IPS-NIHi7 (cell line): ENCODE data around the gene KCNA10.
"Not testable (repeated sequence)": the region's sequence is repeated elsewhere in the genome, so short reads cannot be mapped to it uniquely, and the experiment has no call there.

ENCODE experiments used
- DNase-seq: peaks from one replicate; pipeline ENCODE4 v3.0.0; 2012; ENCODE audit warnings: mixed read lengths; ENCODE audit errors: extremely low spot score

KCNA10 gene

DNA sequence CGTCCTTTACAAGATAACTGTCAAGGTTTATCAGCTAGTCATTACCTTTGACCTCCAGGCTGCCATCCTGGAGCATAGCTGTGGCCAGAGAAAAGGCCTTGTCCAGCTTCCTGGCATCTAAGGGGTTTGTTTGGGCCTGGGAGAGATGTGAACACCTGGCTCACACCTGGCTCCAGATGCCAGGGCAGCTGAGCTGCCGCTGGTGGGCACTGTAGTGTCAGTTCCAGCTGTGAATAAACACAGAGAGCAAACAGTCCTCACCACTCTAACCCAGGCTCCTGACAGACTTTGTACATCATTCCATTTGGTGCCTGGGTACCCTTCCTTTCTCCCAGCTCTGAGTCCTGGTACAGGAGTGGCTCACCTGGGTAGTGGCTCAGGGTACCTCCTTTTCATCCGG, 14.3 kb upstream of the KCNA10 start:
- no peak for DNase-seq

DNA sequence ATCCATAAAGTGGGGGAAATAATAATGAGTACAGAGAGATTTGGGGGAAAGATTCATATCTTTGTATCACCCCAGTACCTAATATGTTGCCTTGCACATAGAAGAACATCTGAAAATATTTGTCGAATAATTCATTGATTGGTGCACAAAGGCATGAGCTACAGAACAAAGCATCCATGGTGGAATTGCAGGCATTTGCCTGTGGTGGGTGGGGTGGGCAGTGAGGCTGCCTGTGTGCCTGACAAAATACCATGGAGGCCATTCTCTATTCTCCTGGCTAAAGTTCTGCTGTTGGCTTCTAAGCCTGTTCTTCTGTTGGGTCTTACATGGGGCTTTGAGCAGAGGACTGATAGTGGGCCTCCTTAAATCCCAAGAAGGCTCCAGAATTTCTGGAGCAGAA, 10.0 kb upstream of the KCNA10 start:
- DNase-seq, result no peak

DNA sequence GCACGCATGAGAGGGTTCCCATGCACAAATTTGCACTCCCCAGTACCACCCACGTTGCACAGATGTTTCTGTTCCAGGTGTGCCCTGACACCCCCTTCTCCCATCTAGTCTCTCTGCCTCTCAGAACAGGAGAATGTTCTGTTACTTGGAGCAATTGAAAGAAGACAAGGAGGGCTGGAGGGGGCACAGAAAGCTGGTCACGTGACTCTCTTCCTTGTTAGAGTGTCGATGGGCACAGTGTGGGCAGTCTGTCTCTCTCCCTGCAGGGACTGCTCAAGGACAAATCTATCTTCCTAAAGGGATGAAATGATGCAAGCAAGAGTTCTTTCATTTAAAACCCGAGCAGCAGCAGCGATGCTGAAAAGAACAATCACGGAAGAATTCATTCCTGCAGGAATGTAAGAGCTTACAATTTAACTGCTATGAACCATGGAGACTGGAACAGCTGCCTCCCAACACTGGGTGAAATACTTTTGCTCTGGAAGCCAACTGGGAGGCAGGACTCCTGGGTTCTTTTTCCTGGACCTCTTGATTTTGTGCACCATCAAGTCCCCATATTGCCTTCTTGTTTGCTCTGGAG, 7.3 kb upstream of the KCNA10 start:
- no peak for DNase-seq

DNA sequence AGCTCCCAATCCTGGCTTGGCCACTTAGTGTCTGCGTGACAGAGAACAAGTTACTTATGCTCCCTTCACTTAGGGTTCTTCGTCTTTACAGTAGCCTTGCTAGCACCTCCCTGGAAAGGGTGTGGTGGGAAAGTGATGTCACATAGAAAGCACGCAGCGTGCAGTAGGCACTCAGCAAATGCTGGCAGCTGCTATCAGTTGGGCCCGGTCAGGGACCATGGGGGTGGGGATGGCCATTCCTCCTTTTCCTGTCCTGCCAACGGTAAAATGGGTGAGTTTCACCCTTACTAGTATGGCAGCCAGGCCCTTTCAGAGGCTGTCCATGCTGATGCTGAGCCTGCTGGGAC, 6.2 kb upstream of the KCNA10 start:
- DNase-seq, result no peak

DNA sequence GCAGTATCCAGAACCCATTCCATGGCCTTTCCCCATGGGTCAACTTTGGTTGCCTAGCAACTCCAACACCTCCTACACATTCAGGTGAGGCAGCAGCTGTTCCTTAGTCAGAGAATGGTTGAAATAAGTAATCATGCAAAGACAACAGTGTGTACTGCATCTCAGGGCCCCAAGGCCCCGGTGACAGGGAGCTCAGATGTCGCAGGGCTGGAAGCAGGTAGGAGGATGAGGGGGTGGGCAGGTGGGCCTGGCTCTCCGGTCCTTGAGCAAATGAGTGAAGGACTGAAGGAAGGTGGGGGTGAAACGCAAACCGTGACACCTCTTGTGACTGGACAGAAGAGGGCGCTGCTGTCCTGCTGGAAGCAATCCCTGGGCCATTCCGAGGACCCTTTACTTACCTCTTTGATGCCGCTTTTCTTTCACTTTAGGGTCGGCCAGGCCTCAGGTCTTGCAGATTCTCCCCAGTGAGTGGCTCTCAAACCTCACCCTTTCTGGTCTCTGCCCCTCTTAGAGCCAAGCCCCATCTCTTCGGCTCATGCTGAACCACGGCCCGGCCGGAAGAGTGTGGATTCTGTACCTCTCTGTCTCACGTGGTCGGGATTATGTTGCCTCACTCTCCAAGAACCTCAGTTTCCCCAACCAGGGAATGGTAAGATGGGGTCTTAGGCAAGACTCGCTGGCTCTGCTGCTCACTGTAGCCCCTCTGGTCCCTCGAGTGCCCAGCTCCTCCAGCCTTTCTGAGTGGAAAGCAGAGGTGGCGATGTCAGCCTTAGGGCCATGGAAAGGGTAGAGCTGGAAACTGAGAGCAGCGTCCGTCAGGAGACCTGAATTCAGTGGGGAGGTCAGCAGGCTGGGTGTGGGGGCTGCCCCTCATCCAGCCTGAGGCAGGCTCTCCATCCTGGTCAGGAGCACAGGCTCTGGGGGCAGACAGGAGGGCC, 5.6 kb upstream of the KCNA10 start:
- peak; percentile 90 for DNase-seq

DNA sequence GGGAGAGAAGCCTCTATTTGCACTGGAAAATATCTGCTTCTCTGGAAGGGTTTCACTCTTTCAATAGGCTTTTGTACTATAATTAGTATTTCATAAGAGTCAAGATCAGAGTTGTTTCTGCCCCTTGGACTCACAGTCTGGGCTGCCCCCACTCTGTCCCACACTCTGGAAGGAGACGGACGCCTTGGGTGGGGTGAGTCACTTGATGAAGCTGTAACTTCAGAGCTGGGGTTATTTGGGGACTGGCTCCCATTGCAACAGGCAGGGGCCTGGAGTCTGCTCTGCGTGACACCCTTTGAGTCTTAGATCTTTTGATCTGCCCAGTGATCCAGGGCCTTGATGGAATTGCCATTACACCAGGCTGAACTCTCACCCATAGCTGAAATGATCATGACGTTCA, 4.0 kb upstream of the KCNA10 start:
- DNase-seq, result no peak

DNA sequence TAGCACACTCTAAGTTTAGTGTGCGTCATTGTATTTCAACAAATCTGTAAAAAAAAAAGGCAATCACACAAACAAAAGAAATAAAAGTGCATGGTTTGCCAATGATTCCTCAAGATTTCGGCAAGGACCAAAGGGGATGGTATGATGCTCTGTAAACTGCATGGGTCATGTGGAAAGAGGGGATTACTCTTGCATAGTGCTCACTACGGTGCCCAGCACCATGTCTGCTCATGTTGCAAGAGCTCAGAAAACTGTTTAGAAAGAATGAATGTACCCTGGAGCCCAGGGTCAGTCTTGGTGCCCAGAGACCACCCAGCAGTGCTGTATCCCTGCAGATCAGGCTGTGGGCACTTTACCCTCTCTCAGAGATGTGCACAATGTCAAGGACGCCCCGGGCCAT, 3.6 kb upstream of the KCNA10 start:
- no peak for DNase-seq

DNA sequence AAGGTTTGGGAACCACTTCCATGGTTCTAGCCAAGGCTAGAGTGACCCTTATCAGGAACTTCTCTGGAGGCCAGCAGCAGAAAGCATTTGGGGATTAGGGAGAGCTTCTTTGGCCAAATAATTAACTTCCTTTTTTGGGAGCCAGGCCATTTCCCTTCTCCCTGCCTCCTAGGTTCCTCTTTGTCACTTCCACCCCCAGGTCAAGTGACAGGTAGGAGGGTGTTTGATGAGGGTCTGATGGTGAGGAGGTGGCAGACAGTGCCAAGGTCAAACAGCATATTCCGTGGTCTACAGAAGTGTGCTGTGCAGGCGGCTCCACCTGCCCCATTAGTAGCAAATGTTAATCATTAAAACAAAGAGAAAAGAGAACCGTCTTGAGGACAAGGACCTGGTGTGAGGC, 1.9 kb upstream of the KCNA10 start:
- DNase-seq, result no peak

DNA sequence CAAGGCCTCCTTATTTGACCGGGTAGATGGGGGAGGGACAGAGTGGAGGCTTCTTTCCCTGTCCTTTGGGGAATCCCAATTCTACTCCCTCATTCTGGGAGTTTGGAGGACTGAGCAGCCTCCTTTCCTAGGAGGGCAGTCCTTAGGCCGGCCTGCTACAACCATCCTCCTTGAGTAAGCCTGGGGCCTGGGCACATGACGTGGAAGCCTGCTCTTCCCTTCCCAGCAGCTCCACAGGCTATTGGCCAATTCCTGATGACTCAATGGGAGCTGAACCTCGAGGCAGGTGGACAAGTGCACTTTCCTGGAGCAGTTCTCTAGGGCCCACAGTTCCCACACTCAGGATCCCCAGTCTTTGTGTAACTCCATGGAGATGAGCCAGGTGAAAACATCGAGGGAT, 3.1 kb downstream of the KCNA10 start:
- no peak for DNase-seq

DNA sequence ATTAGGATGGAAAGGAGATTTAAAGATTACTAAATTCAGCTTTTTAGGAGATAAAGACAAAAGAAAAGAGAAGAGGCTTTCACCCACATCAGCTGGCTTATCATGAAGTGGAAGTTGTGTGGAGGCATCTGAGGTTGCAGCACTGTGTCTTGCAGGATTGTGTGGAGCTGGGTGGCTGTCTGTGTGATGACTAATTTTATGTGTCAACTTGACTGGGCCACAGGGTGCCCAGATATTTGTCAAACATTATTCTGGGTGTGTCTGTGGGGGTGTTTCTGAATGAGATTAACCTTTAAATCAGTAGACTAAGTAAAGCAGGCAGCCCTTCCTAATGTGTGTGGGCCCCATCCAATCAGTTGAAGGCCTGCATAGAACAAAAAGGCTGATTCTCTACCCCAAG, 3.9 kb downstream of the KCNA10 start:
- no peak for DNase-seq

DNA sequence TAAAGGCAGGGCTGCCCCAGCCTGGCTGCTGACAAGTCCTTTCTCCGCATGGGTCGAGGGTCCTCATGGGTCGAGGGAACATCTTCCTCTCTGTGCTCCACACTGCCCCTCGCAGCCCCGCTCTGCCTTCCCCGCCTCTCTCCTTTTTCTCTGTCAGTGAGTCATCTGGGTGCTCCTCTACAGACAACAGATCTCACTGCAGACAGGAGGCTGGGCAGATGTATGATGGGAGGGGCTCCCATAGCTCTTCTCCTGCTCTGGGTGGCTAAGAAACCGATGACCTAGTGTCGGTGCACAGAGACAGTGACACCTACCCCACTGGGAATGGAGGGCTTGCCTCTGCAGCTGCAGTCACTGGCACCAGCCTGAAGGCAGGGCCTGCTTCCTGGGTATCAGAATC, 5.5 kb downstream of the KCNA10 start:
- DNase-seq, result peak; percentile 75

DNA sequence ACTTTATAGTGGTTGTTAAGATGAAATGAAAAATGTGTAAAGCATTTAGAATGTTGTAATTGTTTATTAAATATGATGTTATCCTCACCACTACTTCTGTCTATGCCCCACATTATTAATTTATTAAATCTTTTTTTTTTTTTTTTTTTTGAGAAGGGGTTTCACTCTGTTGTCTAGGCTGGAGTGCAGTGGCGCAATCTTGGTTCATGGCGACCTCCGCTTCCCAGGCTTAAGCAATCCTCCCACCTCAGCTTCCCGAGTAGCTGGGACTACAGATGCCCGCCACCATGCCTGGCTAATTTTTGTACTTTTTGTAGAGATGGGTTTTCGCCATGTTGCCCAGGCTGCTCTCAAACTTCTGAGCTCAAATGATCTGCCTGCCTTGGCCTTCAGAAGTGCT, 7.5 kb downstream of the KCNA10 start:
- no peak for DNase-seq

DNA sequence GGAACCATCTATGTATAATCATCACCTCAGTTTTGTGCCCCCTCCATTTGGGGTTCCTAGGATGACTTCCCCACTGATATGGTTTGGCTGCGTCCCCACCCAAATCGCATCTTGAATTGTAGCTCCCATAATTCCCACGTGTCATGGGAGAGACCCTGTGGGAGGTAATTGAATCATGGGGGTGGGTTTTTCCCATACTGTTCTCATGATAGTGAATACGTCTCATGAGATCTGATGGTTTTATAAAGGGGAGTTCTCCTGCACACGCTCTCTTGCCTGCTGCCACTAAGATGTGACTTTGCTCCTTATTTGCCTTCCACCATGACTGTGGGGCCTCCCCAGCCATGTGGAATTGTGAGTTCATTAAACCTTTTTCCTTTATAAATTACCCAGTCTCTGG, 8.1 kb downstream of the KCNA10 start:
- DNase-seq, result not testable (repeated sequence)

DNA sequence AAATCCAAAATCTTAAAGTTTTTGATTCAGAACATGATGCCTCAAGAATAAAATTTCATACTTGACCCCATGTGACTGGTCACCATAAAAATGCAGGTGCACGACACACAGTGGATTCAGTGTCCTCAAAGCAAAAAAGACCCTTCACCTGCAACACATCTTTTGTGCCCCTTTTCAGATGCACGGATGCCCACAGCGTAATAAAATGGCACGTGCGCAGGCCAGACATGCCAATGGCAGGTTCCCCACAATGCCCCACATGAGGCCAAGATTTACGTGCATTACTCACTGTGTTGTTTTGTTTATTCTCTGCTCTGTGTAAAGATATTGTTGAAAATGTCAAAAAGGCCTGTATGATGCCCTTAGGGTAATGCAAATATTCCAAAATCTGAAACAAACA, 9.3 kb downstream of the KCNA10 start:
- DNase-seq, result no peak

DNA sequence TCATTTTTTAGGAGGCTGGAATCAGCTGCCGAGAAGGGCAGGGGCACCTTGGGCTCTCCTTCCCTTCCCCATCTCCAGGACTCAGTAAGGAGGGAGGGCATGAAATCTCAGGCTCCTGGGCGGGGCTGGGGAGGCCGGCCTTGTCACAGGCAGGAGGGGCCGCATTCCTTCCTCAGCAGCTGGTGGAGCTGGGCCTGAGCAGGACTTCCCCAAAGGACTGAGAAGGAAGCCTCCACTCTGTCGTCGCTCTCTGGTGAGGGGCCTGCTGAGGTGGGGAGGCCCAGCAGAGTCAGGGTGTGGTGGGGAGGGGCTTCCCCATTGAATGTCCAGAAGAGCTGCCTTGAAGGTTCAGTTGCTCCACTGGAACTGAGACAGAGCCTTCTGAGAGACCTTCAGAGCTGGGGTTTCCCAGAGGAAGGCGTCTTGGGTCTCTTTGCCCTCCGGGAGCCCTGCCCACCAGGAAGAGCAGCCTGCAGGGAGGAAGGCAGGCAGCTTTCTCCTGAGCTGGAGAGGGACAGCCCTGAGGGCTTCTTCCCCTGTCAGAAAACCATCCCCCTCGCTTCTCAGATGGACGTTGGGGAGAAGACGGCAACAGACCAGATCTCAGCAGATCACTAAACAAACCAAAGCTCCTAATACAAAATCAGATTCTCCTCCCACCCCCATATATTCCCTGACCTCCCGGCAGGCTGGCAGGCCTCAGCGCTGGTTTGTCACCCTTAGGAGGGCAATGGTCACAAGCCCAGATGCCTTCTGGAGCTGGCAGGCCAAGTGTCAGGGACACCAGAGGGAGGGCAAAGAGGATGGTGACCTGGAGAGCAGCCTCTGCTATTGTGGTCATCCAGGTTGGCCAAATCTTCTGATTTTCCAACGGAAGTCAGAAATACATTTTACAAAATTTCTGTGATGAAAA, 10.7 kb downstream of the KCNA10 start:
- DNase-seq, result peak; percentile 83

DNA sequence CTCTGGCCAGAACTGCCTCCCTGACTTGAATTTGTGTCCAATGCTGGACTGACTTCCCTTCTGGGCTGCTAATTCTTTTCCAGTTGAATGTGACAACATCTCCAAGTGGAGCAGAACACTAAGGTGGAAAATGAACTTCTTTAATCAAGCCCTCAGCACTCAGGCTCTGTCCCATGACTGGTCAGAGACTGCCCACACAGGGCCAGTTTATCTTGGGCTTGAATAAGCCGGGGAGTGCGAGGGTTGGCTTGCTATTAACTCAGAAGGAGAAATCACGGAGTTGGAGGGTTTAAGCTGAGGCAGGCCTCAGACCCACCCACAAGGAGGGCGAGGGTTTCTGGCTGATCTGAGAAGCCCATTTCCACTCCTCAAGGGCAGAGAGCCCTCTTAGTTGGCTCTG, 12.4 kb downstream of the KCNA10 start:
- no peak for DNase-seq

DNA sequence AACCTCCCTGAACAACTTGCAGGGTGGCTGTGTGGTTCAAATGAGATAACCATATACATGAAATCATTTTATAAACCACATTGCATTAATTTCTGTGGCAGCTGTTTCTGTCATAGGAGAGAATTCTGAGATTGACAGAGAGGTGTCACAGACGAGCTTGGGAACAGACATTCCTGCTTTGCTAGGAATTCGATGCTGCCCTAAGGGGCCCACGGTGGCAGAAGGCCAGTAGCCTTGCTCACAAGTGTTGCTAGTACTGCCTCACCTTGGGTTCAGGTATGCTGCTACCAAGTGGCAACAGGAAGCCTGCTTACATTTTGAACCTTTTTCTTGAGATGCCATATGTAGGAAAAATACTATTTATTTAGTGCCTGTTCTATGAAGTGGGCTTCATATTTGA, 13.4 kb downstream of the KCNA10 start:
- no peak for DNase-seq

DNA sequence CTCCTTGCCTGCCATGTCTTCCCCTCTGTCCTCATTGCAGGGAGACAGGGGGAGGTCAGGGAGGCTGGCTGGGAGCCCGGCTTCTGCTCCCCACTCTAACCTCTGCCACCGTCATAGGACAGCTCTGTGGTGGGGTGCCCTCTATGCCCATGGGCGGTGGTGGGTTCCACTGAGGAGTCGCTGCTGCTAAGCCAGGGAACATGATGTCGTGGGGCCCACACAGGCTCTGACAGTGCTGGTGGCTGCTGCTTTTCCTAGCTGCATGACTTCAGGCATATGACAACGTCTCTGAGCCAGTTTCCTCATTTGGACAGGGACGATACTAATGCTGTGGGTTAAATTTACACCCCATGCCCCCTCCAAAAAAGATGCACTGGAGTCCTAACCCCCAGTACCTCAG, 14.7 kb downstream of the KCNA10 start:
- no peak for DNase-seq

DNA sequence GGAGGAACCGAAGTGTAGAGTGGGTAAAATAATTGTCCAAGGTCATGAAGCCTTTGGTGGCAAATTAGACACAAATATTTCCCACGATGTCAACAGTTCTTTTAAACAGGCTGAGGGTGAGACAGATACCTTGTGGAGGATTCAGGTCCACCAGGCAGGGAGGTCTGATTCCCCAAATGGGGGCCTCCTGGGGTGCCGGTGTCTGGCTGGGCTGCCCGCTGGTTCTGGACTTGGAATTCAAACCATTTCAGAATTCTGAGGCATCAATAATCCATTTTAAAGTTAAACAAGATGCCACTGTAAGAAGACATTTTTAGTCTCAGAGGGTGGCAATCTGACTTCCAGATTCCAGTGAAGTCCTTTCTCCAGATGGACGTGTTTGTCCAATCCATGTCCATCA, 15.5 kb downstream of the KCNA10 start:
- DNase-seq, result no peak

DNA sequence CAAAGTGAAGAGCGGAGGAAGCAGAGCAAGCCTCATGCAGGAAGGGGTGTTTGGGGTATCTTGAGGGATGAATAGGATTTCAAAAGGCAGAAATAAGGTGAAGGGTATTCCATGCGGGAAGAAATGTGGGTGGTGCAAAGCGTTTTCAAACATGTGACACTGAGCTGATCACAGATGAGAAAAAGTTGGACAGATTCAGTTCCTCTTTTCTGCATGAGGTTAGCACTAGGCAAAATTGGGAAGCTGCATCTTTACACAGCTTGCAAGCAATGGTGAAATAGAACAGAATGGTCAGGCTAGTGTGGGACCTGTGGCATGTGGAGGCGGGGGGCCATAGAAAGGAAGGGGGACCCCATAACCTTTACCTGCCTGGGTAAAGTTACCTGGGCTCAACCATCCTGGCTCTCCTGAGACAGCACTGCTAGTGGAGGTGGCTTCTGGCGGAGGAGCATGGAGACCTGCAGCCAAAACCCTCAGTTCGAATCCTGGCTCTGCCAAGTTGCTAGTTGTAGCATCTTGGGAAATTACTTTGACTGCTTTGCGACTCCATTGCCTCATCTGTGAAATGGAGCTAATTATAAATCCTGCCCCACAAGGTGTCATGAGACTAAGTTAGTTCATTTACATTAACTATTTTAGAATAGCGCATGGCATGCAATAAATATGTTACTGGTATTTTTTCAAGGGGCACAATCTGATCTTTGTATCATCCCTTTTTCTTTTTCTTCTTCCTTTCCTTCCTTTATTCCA, 16.4 kb downstream of the KCNA10 start:
- DNase-seq, result no peak

DNA sequence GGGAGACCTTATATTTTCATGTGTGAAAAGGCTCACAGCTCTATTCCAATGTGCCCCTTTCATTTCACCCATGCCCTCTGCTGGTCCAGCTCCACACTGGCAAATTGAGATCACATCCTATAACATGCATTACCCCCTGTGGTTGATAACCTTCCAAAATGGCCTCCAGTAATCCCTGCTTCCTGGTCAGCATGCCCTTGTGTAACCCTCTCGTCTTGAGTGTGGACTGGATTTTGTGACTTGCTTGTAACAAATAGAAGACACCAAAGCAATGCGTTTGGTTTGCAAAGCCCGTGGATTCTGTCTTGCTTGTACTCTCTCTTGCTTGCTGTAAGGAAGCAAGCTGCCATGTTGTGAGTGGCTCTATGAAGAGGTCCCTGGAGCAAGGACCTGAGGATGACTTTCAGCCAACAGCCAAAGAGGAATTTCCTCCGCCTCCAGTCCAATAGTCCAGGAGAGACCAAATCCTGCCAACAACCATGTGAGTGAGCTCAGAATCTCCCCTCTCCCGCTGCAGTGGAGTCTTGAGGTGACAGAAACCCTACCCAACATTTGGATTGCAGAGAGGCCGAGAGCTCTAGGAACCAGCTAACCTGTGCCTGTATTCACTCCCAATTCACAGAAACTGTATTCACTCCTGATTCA, 17.4 kb downstream of the KCNA10 start:
- DNase-seq, result no peak
